Fibroblast of villous mesenchyme (primary cell): Measurements from ENCODE around the gene POU2F2. TPM values are rescaled to one million over a fixed set of nuclear protein-coding genes. Genes with fewer than 3 reads are reported as not detected.

Experiments used
- DNase-seq: peaks from one replicate; pipeline ENCODE4 v3.0.0-alpha.2; 2010; ENCODE audit warnings: low read depth
- H3K4me3 ChIP-seq: 2 replicates; pipeline ENCODE4 v1.5.1; 2011; ENCODE audit warnings: low read depth, mild to moderate bottlenecking, low read length
- CTCF ChIP-seq: IDR thresholded peaks from 2 replicates; pipeline ENCODE4 v1.5.1; 2012; ENCODE audit warnings: low read depth, mild to moderate bottlenecking, low read length; ENCODE audit not compliant: insufficient read depth
- total RNA-seq: library from RNA; depleted of rRNA; stranded (reverse); fragments of >200 nt; gene quantifications from 2 replicates; pipeline ENCODE4 v1.2.3, GENCODE V29; 2012

The POU2F2 gene
- total RNA-seq, 1 donor: 1.3 TPM

- no peak for DNase-seq
- H3K4me3 ChIP-seq: no peak overlapping the region
- TF ChIP-seq CTCF: no peak
Observed at GRCh38 chr19:42134535-42135070, 2.4 kb upstream of the POU2F2 start.

- H3K4me3 ChIP-seq: peak overlapping the region; percentile 38
- no peak for DNase-seq
- TF ChIP-seq CTCF: peak; percentile 82
Observed at GRCh38 chr19:42132851-42133528, 744 bp upstream of the POU2F2 start.

GRCh38 chr19:42131149-42132029 is 857 bp downstream of the POU2F2 start:
- no peak for TF ChIP-seq CTCF
- no peak for DNase-seq
- H3K4me3 ChIP-seq: peak overlapping the region; percentile 40

GRCh38 chr19:42130254-42130573 is 2.0 kb downstream of the POU2F2 start:
- TF ChIP-seq CTCF: no peak
- DNase-seq: no peak

GRCh38 chr19:42129399-42130253 is 2.6 kb downstream of the POU2F2 start:
- peak; percentile 37 for DNase-seq
- TF ChIP-seq CTCF: no peak
- no peak overlapping the region for H3K4me3 ChIP-seq

More at GRCh38 chr19:42130254-42130573, 2.0 kb downstream of the POU2F2 start:
- H3K4me3 ChIP-seq: no peak overlapping the region

GRCh38 chr19:42126574-42126973 is 5.7 kb downstream of the POU2F2 start:
- no peak overlapping the region for H3K4me3 ChIP-seq
- no peak for DNase-seq
- no peak for TF ChIP-seq CTCF
